Measurements from ENCODE around the gene IFT80.
"Not testable (repeated sequence)": the region's sequence is repeated elsewhere in the genome, so short reads cannot be mapped to it uniquely, and the experiment has no call there.

IFT80 gene

GRCh38 chr3:160362896-160363295, 36.1 kb downstream of the IFT80 start:
- DNase-seq (ENCODE audit: low read depth) = not testable (repeated sequence)

DNA sequence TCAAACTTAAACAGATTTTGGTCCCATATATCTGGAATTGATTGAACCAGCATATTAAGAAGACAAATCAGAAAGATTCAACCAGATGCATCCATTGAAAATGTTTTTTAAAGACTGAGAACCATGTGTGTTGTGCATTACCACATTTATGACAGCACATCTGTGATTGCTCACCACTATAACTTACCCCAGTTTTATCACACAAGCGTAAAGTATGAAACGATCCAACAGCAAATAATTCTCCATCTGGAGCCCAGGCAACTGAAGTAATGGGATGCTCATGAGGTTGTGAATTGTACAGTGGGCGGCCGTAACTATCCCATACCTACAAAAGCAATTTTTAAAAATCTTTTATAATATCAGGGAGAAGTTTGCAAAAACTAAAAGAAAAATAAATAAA, 43.2 kb downstream of the IFT80 start:
- no peak for DNase-seq (ENCODE audit: low read depth)

DNA sequence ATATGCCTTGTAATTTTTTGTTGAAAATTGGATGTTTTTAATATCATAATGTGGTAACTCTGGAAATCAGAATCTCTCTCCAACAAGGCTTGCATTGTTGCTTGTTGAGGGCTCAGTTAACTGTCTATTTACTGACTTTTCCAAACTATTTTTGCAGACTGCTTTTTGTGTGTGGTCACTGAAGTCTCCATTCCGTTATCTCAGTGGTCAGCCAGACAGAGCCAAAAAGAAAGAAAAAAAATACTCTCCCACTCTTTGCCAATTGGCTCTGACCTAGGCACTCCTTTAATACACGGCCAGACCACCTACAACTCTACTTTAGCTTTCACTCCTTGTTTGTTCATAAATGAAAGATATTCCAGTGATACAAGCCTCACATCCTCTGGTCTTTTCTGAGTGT, 52.5 kb downstream of the IFT80 start:
- DNase-seq (ENCODE audit: low read depth) = no peak

DNA sequence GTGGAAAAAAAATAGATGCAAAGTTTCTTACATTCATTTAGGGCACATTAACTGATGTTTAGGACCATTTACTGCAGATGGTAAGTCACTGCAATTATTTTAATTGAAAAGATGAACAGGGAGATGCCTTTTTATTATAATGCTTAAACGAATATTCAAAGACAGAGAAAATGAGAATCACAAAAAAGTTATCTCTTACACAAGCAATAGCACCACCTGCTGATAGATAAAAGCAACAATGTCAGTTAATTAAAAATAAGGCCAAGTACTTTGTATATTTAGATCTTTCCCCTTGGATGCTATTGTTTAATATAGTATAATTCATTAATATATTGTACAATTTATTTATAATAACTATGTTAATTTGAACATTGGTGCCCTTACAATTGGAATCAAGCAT, 55.9 kb downstream of the IFT80 start:
- no peak for DNase-seq (ENCODE audit: low read depth)

GRCh38 chr3:160340351-160340750, 58.7 kb downstream of the IFT80 start:
- no peak for DNase-seq (ENCODE audit: low read depth)

GRCh38 chr3:160331127-160331937, 67.7 kb downstream of the IFT80 start:
- DNase-seq (ENCODE audit: low read depth) = no peak

DNA sequence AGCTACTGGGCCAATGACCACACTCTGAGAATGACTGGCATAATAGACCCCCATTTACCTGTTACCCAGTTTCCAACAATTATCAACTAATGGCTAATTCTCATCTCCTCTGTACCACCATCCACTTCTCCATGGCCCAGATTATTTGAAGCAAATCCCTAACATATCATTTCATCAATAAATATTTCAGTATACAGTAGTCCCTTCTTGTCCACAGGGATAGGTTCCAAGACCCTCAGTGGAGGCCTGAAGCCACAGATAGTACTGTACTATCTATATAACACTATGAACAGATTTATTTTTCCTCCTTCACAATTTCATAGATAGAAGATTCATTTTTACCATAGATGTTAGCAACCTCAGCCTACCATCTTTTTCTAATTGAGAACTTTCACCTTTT, 68.3 kb downstream of the IFT80 start:
- DNase-seq (ENCODE audit: low read depth) = no peak

- DNase-seq (ENCODE audit: low read depth) = no peak
Observed at GRCh38 chr3:160330109-160330508, 68.9 kb downstream of the IFT80 start.

DNA sequence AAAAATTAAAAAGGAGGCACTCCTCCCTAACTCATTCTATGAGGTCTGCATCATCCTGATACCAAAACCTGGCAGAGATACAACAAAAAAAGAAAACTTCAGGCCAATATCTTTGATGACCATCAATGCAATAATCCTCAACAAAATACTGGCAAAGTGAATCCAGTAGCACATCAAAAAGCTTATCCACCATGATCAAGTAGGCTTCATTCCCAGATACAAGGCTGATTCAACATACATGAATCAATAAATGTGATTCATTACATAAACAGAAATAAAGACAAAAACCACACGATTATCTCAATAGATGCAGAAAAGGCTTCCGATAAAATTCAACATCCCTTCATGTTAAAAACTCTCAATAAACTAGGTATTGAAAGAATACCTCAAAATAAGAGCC, 72.7 kb downstream of the IFT80 start:
- DNase-seq (ENCODE audit: low read depth) = not testable (repeated sequence)

- DNase-seq (ENCODE audit: low read depth) = not testable (repeated sequence)
Observed at GRCh38 chr3:160321821-160322220, 77.2 kb downstream of the IFT80 start.

- no peak for DNase-seq (ENCODE audit: low read depth)
Observed at GRCh38 chr3:160319322-160319721, 79.7 kb downstream of the IFT80 start.

DNA sequence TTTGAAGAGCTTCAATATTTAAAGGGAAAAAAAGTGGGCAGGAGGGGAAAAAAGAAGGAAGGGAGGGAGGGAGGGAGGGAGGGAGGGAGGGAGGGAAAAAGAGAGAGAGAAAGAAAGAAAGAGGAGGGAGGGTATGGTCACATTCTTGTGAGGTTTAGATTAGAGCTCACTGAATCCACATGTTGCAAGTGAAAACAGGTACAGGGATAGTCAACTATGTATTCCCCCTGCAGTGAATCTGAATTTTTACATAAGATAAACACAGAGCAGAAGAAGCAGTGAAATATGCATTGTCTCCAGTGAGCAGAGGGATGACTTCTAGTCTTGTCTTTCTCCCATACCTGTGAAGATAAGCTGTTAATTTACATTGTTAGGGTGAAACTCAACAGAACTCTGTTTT, 84.0 kb downstream of the IFT80 start:
- DNase-seq (ENCODE audit: low read depth) = no peak

GRCh38 chr3:160312014-160312624, 86.9 kb downstream of the IFT80 start:
- no peak for DNase-seq (ENCODE audit: low read depth)

- no peak for DNase-seq (ENCODE audit: low read depth)
Observed at GRCh38 chr3:160302806-160303205, 96.2 kb downstream of the IFT80 start.

- no peak for DNase-seq (ENCODE audit: low read depth)
Observed at GRCh38 chr3:160296591-160296990, 102.4 kb downstream of the IFT80 start.

GRCh38 chr3:160291909-160292299, 107.1 kb downstream of the IFT80 start:
- no peak for DNase-seq (ENCODE audit: low read depth)

GRCh38 chr3:160291290-160291908, 107.6 kb downstream of the IFT80 start:
- no peak for DNase-seq (ENCODE audit: low read depth)

- DNase-seq (ENCODE audit: low read depth) = no peak
Observed at GRCh38 chr3:160287666-160288065, 111.4 kb downstream of the IFT80 start.

- DNase-seq (ENCODE audit: low read depth) = no peak
Observed at GRCh38 chr3:160286231-160286630, 112.8 kb downstream of the IFT80 start.

- no peak for DNase-seq (ENCODE audit: low read depth)
Observed at GRCh38 chr3:160280836-160281235, 118.2 kb downstream of the IFT80 start.

DNA sequence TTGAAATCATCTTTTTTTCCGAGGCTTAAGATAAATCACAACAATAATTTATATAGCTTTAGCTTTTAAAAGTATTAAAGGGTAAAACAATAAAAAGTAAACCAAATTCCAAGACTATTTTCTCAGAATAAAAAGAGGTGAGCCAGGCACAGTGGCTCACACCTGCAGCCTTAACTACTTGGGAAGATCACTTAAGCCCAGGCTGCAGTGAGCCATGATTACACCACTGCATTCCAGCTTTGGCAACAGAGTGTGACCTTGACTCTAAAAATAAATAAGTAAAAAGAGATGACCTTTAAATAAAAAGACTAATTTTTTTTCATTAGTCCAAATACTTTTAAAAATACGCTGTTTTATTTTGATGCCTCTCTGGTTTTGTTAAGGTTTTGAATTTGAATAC, 119.4 kb downstream of the IFT80 start:
- DNase-seq (ENCODE audit: low read depth) = no peak

GRCh38 chr3:160278210-160278609, 120.8 kb downstream of the IFT80 start:
- no peak for DNase-seq (ENCODE audit: low read depth)

DNA sequence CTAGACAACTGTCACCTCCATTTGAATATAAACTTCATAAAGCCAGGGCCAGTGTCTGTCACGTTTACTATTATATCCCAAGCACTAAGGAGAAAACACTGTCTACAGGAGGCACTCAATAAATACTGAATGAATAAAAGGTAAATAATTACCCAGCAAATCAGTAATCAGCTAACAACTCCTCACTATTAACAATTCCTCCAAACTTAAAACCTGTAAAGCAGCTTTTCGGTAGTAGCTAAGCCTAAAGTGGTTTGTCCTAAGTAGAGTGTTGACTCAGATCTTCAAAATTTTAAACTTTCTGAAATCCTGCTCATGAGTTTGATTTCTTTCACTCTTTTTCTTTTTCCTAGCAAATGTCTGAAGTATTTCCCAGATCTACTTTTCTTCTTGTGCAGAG, 133.9 kb downstream of the IFT80 start:
- no peak for DNase-seq (ENCODE audit: low read depth)
